ENCODE data around the gene DDAH1. TPM values are rescaled to one million over a fixed set of nuclear protein-coding genes. Genes with fewer than 3 reads are reported as not detected.
A peak's percentile ranks its signal among the peaks of the same experiment; 100 is the strongest.

DDAH1 gene
- total and polyA plus RNA-seq, 2 experiments from 2014 or later, result 29.4 to 41.7 TPM

DNA sequence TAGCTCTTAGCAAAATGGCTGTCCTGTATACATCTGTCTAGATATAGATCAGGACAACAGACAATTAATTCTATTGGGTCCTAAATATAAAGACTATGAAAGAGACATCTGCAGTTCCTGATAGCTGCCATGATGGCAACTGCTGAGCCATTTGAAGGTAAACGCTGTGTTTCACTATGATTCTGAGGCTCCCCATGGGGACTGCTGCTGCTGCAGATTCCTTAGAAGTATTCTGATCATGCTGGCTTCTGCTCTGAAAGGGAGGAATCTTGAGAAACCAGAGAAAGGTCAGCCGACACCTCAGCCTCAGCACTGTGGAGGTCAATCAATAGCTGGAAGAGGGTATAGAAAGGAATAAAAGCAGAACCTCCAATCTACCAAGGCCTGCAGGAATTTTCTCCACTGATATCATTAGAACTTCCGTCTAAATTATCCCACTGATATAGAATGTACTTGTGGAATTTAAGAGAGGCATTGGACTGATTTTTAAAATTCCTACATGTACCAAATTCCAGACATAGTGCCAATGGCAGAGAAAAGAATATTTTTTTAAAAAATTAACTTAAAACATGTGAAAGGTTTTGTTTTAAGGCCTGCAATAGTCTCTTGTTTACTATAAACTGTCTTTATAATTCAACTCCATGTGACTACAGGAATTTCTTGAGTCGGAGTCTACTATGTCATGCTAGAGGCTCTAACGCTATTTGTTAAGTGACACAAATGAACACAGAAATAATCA is 53.2 kb downstream of the DDAH1 start:
- Mint-ChIP-seq H3K27ac (peak overlapping the region; percentile 67; the same call in 1 of the 2 replicates), H3K4me3 (no peak overlapping the region), H3K36me3 (ENCODE audit: low read depth) (no peaks in the 10 kb centered on the region), H3K4me1 (peaks cover 36% of the 10 kb centered on the region), H3K27me3 (ENCODE audit: insufficient read depth, low read depth, poor library complexity) (no peaks in the 10 kb centered on the region), H3K9me3 (no peaks in the 10 kb centered on the region)
- Histone ChIP-seq H3K36me3 (ENCODE audit: insufficient read depth) (no peaks in the 10 kb centered on the region), H3F3A (replicated peaks; ENCODE audit: low read depth) (no peaks in the 10 kb centered on the region), H3K4me2 (no peak overlapping the region), H3K9me2 (ENCODE audit: insufficient read depth) (peaks cover 6% of the 10 kb centered on the region; the same call in 1 of the 2 replicates), H3K27ac (ENCODE audit: low read depth) (no peak overlapping the region), H3K4me1 (ENCODE audit: insufficient read depth) (peaks cover 16% of the 10 kb centered on the region; the same call in 1 of the 2 replicates), H2AFZ (no peak overlapping the region), H3K4me3 (no peak overlapping the region), H3K79me2 (replicated peaks; ENCODE audit: insufficient read depth) (no peaks in the 10 kb centered on the region; the same call in 1 of the 2 replicates), H4K20me1 (replicated peaks; ENCODE audit: insufficient read depth) (no peaks in the 10 kb centered on the region), H3K27me3 (ENCODE audit: insufficient read depth) (no peaks in the 10 kb centered on the region)
- TF ChIP-seq NANOG (IDR thresholded peaks at IDR 0.05; ENCODE audit: borderline replicate concordance) (no peak), ZNF114 (CRISPR knock-in tag; IDR thresholded peaks at IDR 0.05) (peak; percentile 44; the same call in 1 of the 2 replicates), JUNB (IDR thresholded peaks at IDR 0.05; ENCODE audit: unreplicated experiment) (no peak), ZNF331 (CRISPR knock-in tag; IDR thresholded peaks at IDR 0.05; ENCODE audit: low read depth) (no peak), EZH2 (IDR thresholded peaks at IDR 0.05; ENCODE audit: low read depth, unreplicated experiment) (no peak), CREB1 (CRISPR knock-in tag; IDR thresholded peaks at IDR 0.05; ENCODE audit: low read depth) (no peak), POLR2AphosphoS5 (IDR thresholded peaks at IDR 0.05; ENCODE audit: low read depth) (no peak), EZH2phosphoT487 (IDR thresholded peaks at IDR 0.05; ENCODE audit: unreplicated experiment) (no peak), ZNF462 (CRISPR knock-in tag; IDR thresholded peaks at IDR 0.05) (peak; percentile 75), STAT1 (IDR thresholded peaks at IDR 0.05; ENCODE audit: unreplicated experiment) (no peak)
- TF ChIP-seq, protein P1, sequence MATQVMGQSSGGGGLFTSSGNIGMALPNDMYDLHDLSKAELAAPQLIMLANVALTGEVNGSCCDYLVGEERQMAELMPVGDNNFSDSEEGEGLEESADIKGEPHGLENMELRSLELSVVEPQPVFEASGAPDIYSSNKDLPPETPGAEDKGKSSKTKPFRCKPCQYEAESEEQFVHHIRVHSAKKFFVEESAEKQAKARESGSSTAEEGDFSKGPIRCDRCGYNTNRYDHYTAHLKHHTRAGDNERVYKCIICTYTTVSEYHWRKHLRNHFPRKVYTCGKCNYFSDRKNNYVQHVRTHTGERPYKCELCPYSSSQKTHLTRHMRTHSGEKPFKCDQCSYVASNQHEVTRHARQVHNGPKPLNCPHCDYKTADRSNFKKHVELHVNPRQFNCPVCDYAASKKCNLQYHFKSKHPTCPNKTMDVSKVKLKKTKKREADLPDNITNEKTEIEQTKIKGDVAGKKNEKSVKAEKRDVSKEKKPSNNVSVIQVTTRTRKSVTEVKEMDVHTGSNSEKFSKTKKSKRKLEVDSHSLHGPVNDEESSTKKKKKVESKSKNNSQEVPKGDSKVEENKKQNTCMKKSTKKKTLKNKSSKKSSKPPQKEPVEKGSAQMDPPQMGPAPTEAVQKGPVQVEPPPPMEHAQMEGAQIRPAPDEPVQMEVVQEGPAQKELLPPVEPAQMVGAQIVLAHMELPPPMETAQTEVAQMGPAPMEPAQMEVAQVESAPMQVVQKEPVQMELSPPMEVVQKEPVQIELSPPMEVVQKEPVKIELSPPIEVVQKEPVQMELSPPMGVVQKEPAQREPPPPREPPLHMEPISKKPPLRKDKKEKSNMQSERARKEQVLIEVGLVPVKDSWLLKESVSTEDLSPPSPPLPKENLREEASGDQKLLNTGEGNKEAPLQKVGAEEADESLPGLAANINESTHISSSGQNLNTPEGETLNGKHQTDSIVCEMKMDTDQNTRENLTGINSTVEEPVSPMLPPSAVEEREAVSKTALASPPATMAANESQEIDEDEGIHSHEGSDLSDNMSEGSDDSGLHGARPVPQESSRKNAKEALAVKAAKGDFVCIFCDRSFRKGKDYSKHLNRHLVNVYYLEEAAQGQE (IDR thresholded peaks at IDR 0.05; ENCODE audit: unreplicated experiment), result no peak
- TF ChIP-seq, protein P2, sequence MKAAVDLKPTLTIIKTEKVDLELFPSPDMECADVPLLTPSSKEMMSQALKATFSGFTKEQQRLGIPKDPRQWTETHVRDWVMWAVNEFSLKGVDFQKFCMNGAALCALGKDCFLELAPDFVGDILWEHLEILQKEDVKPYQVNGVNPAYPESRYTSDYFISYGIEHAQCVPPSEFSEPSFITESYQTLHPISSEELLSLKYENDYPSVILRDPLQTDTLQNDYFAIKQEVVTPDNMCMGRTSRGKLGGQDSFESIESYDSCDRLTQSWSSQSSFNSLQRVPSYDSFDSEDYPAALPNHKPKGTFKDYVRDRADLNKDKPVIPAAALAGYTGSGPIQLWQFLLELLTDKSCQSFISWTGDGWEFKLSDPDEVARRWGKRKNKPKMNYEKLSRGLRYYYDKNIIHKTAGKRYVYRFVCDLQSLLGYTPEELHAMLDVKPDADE (IDR thresholded peaks at IDR 0.05), result no peak
- TF ChIP-seq, protein P3, sequence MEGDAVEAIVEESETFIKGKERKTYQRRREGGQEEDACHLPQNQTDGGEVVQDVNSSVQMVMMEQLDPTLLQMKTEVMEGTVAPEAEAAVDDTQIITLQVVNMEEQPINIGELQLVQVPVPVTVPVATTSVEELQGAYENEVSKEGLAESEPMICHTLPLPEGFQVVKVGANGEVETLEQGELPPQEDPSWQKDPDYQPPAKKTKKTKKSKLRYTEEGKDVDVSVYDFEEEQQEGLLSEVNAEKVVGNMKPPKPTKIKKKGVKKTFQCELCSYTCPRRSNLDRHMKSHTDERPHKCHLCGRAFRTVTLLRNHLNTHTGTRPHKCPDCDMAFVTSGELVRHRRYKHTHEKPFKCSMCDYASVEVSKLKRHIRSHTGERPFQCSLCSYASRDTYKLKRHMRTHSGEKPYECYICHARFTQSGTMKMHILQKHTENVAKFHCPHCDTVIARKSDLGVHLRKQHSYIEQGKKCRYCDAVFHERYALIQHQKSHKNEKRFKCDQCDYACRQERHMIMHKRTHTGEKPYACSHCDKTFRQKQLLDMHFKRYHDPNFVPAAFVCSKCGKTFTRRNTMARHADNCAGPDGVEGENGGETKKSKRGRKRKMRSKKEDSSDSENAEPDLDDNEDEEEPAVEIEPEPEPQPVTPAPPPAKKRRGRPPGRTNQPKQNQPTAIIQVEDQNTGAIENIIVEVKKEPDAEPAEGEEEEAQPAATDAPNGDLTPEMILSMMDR (conservative IDR thresholded peaks at IDR 0.05; ENCODE audit: low read depth in 2 of 2), result no peak
- peak; percentile 58 for DNase-seq (ENCODE audit: low spot score)
- ATAC-seq, result peak; percentile 87

Measured in GM23338 (cell line).